Measurements from ENCODE around the gene UBE2S.

- TF ChIP-seq CTCF (IDR thresholded peaks at IDR 0.05) (no peak), POLR2A (IDR thresholded peaks at IDR 0.05) (no peak)
Observed at GRCh38 chr19:55419103-55419502, 11.5 kb upstream of the UBE2S start.
